IMR-90 (cell line): ENCODE measurements around the gene NCKIPSD. TPM values are rescaled to one million over a fixed set of nuclear protein-coding genes. Genes with fewer than 3 reads are reported as not detected.

Source experiments
- ATAC-seq: fragments of 200-7000 bp; cut with Tn5 transposase; 2 replicates; pipeline ENCODE4 v1.9.1; 2020; ENCODE audit warnings: low read depth, mild to moderate bottlenecking, moderate library complexity
- BruUV-seq: library from RNA; stranded (reverse); fragments of 400-500 nt; replicated peaks from 2 replicates; lab custom pipeline; 2021; lab: Mats Ljungman, UMichigan
- CTCF ChIA-PET: fragments of 300-600 bp; formaldehyde crosslinking; extraction: SDS; loops from one replicate; lab custom pipeline; 2021; ENCODE audit warnings: antibody characterized with exemption; lab: Yijun Ruan, JAX
- POLR2A ChIA-PET: fragments of 300-600 bp; sonication (Branson Sonifier 250); formaldehyde crosslinking; loops from one replicate; lab custom pipeline; 2022; ENCODE audit warnings: antibody characterized with exemption; ENCODE audit not compliant: unreplicated experiment; lab: Charles Lee
- DNase-seq: peaks from one replicate; pipeline ENCODE4 v3.0.0; 2013
- H2AFZ ChIP-seq: replicated peaks from 2 replicates; pipeline ENCODE3; 2013; ENCODE audit warnings: low read length, mild to moderate bottlenecking; ENCODE audit not compliant: poor library complexity
- H2AK5ac ChIP-seq: 2 replicates; pipeline ENCODE4 v1.6.1; 2013; ENCODE audit warnings: low read depth, low read length, inconsistent platforms
- H2AK9ac ChIP-seq: replicated peaks from 2 replicates; pipeline ENCODE3; 2013; ENCODE audit warnings: mild to moderate bottlenecking, low read depth, low read length, moderate library complexity; ENCODE audit not compliant: poor library complexity
- H2BK120ac ChIP-seq: 2 replicates; pipeline ENCODE4 v1.6.1; 2013; ENCODE audit warnings: low read depth, low read length, inconsistent platforms
- H2BK15ac ChIP-seq: 3 replicates; pipeline ENCODE4 v1.6.1; 2013; ENCODE audit warnings: low read depth, low read length, inconsistent platforms
- H2BK20ac ChIP-seq: 2 replicates; pipeline ENCODE4 v1.6.1; 2013; ENCODE audit warnings: low read depth, mild to moderate bottlenecking, inconsistent platforms, low read length, moderate library complexity
- H2BK5ac ChIP-seq: 2 replicates; pipeline ENCODE4 v1.6.1; 2013; ENCODE audit warnings: mild to moderate bottlenecking, low read depth, low read length, inconsistent platforms; ENCODE audit not compliant: poor library complexity, severe bottlenecking
- H3K14ac ChIP-seq: replicated peaks from 2 replicates; pipeline ENCODE4 v1.6.1; 2013; ENCODE audit warnings: low read depth, low read length, inconsistent platforms
- H3K18ac ChIP-seq: 2 replicates; pipeline ENCODE4 v1.6.1; 2013; ENCODE audit warnings: low read depth, low read length, control low read depth
- H3K23ac ChIP-seq: 2 replicates; pipeline ENCODE4 v1.6.1; 2013; ENCODE audit warnings: low read depth, low read length, inconsistent platforms
- H3K27ac ChIP-seq: 2 replicates; pipeline ENCODE4 v1.5.1; 2013; ENCODE audit warnings: mild to moderate bottlenecking, control low read depth, low read length; ENCODE audit not compliant: insufficient read depth
- H3K27me3 ChIP-seq: 2 replicates; pipeline ENCODE4 v1.6.1; 2013; ENCODE audit warnings: low read length; ENCODE audit not compliant: control insufficient read depth, insufficient read depth
- H3K36me3 ChIP-seq: 2 replicates; pipeline ENCODE4 v1.6.1; 2013; ENCODE audit warnings: low read length, mixed read lengths; ENCODE audit not compliant: control insufficient read depth, insufficient read depth
- H3K4ac ChIP-seq: 2 replicates; pipeline ENCODE4 v1.6.1; 2013; ENCODE audit warnings: low read depth, low read length, inconsistent platforms
- H3K4me1 ChIP-seq: 2 replicates; pipeline ENCODE4 v1.6.1; 2013; ENCODE audit warnings: low read length, mixed read lengths; ENCODE audit not compliant: control insufficient read depth, insufficient read depth
- H3K4me2 ChIP-seq: 2 replicates; pipeline ENCODE4 v1.6.1; 2013; ENCODE audit warnings: low read depth, mild to moderate bottlenecking, control low read depth, low read length, moderate library complexity
- H3K4me3 ChIP-seq: 2 replicates; pipeline ENCODE4 v1.5.1; 2013; ENCODE audit warnings: low read depth, mild to moderate bottlenecking, control low read depth, low read length, moderate library complexity; ENCODE audit not compliant: insufficient read depth
- H3K56ac ChIP-seq: 2 replicates; pipeline ENCODE4 v1.6.1; 2013; ENCODE audit warnings: low read length, inconsistent platforms; ENCODE audit not compliant: insufficient read depth; ENCODE audit errors: extremely low read depth
- H3K79me1 ChIP-seq, 2 experiments: 2 replicates each; pipeline ENCODE4 v1.6.1; 2013; ENCODE audit warnings: low read length in 2 of 2, inconsistent platforms in 1 of 2, low read depth in 1 of 2
- H3K9ac ChIP-seq: 2 replicates; pipeline ENCODE4 v1.6.1; 2013; ENCODE audit warnings: low read depth, low read length, control low read depth
- H3K9me1 ChIP-seq: 2 replicates; pipeline ENCODE4 v1.6.1; 2013; ENCODE audit warnings: low read length, inconsistent platforms; ENCODE audit not compliant: insufficient read depth
- H3K9me3 ChIP-seq: 2 replicates; pipeline ENCODE4 v1.6.1; 2013; ENCODE audit warnings: low read length; ENCODE audit not compliant: control insufficient read depth, insufficient read depth
- H4K20me1 ChIP-seq: 2 replicates; pipeline ENCODE4 v1.6.1; 2013; ENCODE audit warnings: low read length, inconsistent platforms; ENCODE audit not compliant: insufficient read depth
- H4K5ac ChIP-seq: 2 replicates; pipeline ENCODE4 v1.6.1; 2013; ENCODE audit warnings: mild to moderate bottlenecking, low read depth, low read length, control low read depth
- H4K8ac ChIP-seq, 2 experiments: 2 replicates each; pipeline ENCODE4 v1.6.1; 2013; ENCODE audit warnings: low read depth in 2 of 2, low read length in 2 of 2, control low read depth in 1 of 2, inconsistent platforms in 1 of 2
- H4K91ac ChIP-seq: 2 replicates; pipeline ENCODE4 v1.6.1; 2013; ENCODE audit warnings: low read depth, low read length, inconsistent platforms; ENCODE audit not compliant: insufficient read depth
- BHLHE40 ChIP-seq: fragments of 150-350 bp; IDR thresholded peaks from 2 replicates; pipeline ENCODE4 v1.6.1; 2016; ENCODE audit warnings: mild to moderate bottlenecking, low read depth, low read length
- CEBPB ChIP-seq: IDR thresholded peaks from 2 replicates; pipeline ENCODE4 v1.6.1; 2012; ENCODE audit warnings: low read depth, low read length, improper control_type of control experiment
- CHD1 ChIP-seq: IDR thresholded peaks from 2 replicates; pipeline ENCODE4 v1.6.1; 2012; ENCODE audit warnings: low read depth, low read length, improper control_type of control experiment
- FOS ChIP-seq: fragments of 150-350 bp; IDR thresholded peaks from 2 replicates; pipeline ENCODE4 v1.6.1; 2016; ENCODE audit warnings: low read depth, low read length
- MAFK ChIP-seq: IDR thresholded peaks from 2 replicates; pipeline ENCODE4 v1.6.1; 2012; ENCODE audit warnings: low read depth, low read length, improper control_type of control experiment
- MAZ ChIP-seq: IDR thresholded peaks from 2 replicates; pipeline ENCODE4 v1.6.1; 2012; ENCODE audit warnings: low read depth, mild to moderate bottlenecking, low read length, improper control_type of control experiment, moderate library complexity, borderline replicate concordance
- MXI1 ChIP-seq: IDR thresholded peaks from 2 replicates; pipeline ENCODE4 v1.6.1; 2012; ENCODE audit warnings: low read depth, mild to moderate bottlenecking, low read length, moderate library complexity, borderline replicate concordance
- NFE2L2 ChIP-seq: fragments of 150-350 bp; IDR thresholded peaks from 2 replicates; pipeline ENCODE4 v1.6.1; 2016; ENCODE audit warnings: low read depth, mild to moderate bottlenecking, low read length
- POLR2A ChIP-seq: IDR thresholded peaks from 2 replicates; pipeline ENCODE4 v1.6.1; 2012; ENCODE audit warnings: mild to moderate bottlenecking, low read depth, low read length
- RCOR1 ChIP-seq: IDR thresholded peaks from 2 replicates; pipeline ENCODE4 v1.6.1; 2012; ENCODE audit warnings: mild to moderate bottlenecking, low read length, improper control_type of control experiment; ENCODE audit not compliant: insufficient replicate concordance
- RFX5 ChIP-seq: IDR thresholded peaks from 2 replicates; pipeline ENCODE4 v1.8.0; 2012; ENCODE audit warnings: low read depth, mild to moderate bottlenecking, low read length, moderate library complexity
- SMC3 ChIP-seq: fragments of 150-350 bp; IDR thresholded peaks from 2 replicates; pipeline ENCODE4 v1.6.1; 2016; ENCODE audit warnings: low read depth, mild to moderate bottlenecking, antibody characterized with exemption, low read length, moderate library complexity
- WGBS, 2 experiments: methylation state at CpG; one replicate each; pipeline versions ENCODE4 v1.1.5 to v1.1.7; 2013; ENCODE audit warnings: missing lambda C conversion rate in 2 of 2; ENCODE audit not compliant: insufficient read length in 1 of 2; ENCODE audit errors: extremely low coverage in 2 of 2; 5-methylcytosine and 5-hydroxymethylcytosine counted together
- dilution Hi-C: fragments of 300-500 bp; cut with HindIII; formaldehyde crosslinking; loops from one replicate; pipeline ENCODE4 v1.14.3; 2018; ENCODE audit warnings: low sequenced_read_pairs; ENCODE audit not compliant: unreplicated experiment
- in situ Hi-C: fragments of 300-500 bp; cut with MboI; formaldehyde crosslinking; loops from 3 replicates; pipeline ENCODE4 v1.14.3; 2019; ENCODE audit warnings: low sequenced_read_pairs, inconsistent platforms, mixed read lengths
- intact Hi-C: fragments of 100-400 bp; cut with micrococcal nuclease; formaldehyde crosslinking; loops from 2 replicates; pipeline ENCODE4 v1.10.0; 2022
- polyA plus RNA-seq, 3 experiments: library from polyadenylated mRNA; depleted of rRNA; stranded (reverse); fragments of >200 nt; gene quantifications; 2 replicates each; pipeline ENCODE4 v1.2.3, GENCODE V29; 2012; ENCODE audit warnings: low replicate concordance in 1 of 3
- total RNA-seq: library from RNA; depleted of rRNA; stranded (reverse); fragments of >200 nt; gene quantifications from 2 replicates; pipeline ENCODE4 v1.2.3, GENCODE V29; 2012
- TF ChIP-seq, protein P1 (sequence below): conservative IDR thresholded peaks from 2 replicates; pipeline ENCODE4 v1.5.1; 2012; ENCODE audit warnings: mild to moderate bottlenecking, low read depth, low read length, improper control_type of control experiment
- TF ChIP-seq, protein P2 (sequence below): fragments of 150-350 bp; IDR thresholded peaks from 2 replicates; pipeline ENCODE4 v1.6.1; 2016; ENCODE audit warnings: low read depth, mild to moderate bottlenecking, low read length, moderate library complexity, borderline replicate concordance
- TF ChIP-seq, protein P3 (sequence below): fragments of 150-350 bp; IDR thresholded peaks from 2 replicates; pipeline ENCODE4 v1.6.1; 2017; ENCODE audit warnings: mild to moderate bottlenecking, antibody characterized with exemption, low read length, low read depth

The NCKIPSD gene
- total and polyA plus RNA-seq, 2 of the 4 experiments (the other 2 are of a cell fraction), result 21.0 to 38.3 TPM

DNA sequence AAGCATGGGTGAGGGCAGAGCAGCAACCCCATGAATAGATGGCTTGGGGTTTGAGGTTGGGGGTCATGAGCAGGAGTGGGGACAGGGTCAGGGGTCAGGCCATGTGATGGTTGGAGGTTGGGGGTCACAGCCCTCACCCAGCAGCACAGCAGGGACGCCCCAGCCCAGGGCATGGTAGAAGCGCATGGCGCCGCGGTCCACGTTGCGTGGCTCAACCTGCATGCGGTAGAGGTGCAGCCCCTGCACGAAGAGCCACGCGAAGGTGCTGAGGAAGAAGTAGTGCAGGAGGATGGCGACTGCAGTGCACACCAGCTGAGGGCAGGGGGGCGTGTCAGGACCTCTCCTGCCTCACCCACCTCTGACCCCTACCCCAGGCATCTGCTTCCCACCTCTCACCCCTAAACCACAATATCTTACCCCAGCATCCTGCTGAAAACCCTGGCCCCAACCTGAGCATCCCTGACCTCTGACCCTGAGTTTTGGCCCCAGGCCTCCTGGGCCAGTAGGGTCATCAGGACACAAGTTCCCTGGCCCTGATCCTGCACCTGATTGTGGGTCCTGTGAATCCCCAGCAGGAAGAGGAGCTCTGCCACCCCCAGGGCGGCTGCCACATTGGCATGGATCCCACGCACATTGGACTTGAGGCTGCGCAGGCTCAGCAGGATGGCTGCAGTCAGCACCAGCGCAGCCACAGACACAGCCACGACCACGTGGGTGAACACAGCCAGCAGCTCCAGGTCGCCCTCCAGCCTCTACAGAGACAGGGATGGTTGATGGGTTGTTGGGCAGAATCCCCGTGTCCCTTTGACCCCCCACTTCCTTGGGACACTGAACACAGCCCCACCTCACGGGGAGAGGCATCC, 40.6 kb downstream of the NCKIPSD start:
- ATAC-seq (no peak), DNase-seq (no peak)
- H2BK20ac ChIP-seq, result no peak overlapping the region
- no peak overlapping the region for H3K27ac ChIP-seq
- H3K4ac ChIP-seq, result no peak overlapping the region
- intact Hi-C loops (no loop called here), dilution Hi-C loops (no loop called here), in situ Hi-C loops (no loop called here)
- no peak overlapping the region for H2AK5ac ChIP-seq
- H2BK5ac ChIP-seq, result no peak overlapping the region
- H3K4me1 ChIP-seq, result no peaks in the 10 kb centered on the region
- H2BK120ac ChIP-seq, result no peak overlapping the region
- no peak overlapping the region for H4K8ac ChIP-seq
- no peak overlapping the region for H3K23ac ChIP-seq
- peak overlapping the region; percentile 9 for H2AK9ac ChIP-seq
- ChIA-PET POLR2A (no interaction called here), CTCF (no interaction called here)
- no peak for TF ChIP-seq BHLHE40
- TF ChIP-seq NFE2L2, result no peak
- TF ChIP-seq MAFK, result no peak
- TF ChIP-seq, protein P1, sequence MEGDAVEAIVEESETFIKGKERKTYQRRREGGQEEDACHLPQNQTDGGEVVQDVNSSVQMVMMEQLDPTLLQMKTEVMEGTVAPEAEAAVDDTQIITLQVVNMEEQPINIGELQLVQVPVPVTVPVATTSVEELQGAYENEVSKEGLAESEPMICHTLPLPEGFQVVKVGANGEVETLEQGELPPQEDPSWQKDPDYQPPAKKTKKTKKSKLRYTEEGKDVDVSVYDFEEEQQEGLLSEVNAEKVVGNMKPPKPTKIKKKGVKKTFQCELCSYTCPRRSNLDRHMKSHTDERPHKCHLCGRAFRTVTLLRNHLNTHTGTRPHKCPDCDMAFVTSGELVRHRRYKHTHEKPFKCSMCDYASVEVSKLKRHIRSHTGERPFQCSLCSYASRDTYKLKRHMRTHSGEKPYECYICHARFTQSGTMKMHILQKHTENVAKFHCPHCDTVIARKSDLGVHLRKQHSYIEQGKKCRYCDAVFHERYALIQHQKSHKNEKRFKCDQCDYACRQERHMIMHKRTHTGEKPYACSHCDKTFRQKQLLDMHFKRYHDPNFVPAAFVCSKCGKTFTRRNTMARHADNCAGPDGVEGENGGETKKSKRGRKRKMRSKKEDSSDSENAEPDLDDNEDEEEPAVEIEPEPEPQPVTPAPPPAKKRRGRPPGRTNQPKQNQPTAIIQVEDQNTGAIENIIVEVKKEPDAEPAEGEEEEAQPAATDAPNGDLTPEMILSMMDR, result no peak
- no peak for TF ChIP-seq MAZ
- TF ChIP-seq CHD1, result no peak
- TF ChIP-seq MXI1, result no peak
- TF ChIP-seq RCOR1, result no peak
- no peak for TF ChIP-seq SMC3
- no peak for TF ChIP-seq RFX5
- TF ChIP-seq CEBPB, result no peak
- TF ChIP-seq, protein P2, sequence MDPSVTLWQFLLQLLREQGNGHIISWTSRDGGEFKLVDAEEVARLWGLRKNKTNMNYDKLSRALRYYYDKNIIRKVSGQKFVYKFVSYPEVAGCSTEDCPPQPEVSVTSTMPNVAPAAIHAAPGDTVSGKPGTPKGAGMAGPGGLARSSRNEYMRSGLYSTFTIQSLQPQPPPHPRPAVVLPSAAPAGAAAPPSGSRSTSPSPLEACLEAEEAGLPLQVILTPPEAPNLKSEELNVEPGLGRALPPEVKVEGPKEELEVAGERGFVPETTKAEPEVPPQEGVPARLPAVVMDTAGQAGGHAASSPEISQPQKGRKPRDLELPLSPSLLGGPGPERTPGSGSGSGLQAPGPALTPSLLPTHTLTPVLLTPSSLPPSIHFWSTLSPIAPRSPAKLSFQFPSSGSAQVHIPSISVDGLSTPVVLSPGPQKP, result no peak
- no peak for TF ChIP-seq FOS
- TF ChIP-seq POLR2A, result no peak
- TF ChIP-seq, protein P3, sequence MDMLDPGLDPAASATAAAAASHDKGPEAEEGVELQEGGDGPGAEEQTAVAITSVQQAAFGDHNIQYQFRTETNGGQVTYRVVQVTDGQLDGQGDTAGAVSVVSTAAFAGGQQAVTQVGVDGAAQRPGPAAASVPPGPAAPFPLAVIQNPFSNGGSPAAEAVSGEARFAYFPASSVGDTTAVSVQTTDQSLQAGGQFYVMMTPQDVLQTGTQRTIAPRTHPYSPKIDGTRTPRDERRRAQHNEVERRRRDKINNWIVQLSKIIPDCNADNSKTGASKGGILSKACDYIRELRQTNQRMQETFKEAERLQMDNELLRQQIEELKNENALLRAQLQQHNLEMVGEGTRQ, result no peak
- no peak overlapping the region for H4K5ac ChIP-seq
- H3K79me1 ChIP-seq, result no peaks in the 10 kb centered on the region
- H3K9me3 ChIP-seq, result no peaks in the 10 kb centered on the region
- no peaks in the 10 kb centered on the region for H3K36me3 ChIP-seq
- no peak overlapping the region for H3K56ac ChIP-seq
- no peak overlapping the region for H3K9ac ChIP-seq
- no peak overlapping the region for H3K18ac ChIP-seq
- no peaks in the 10 kb centered on the region; the same call in 1 of the 2 replicates for H4K20me1 ChIP-seq
- no peak overlapping the region for H2AFZ ChIP-seq
- no peak overlapping the region for H4K91ac ChIP-seq
- H3K27me3 ChIP-seq, result no peaks in the 10 kb centered on the region
- BruUV-seq, result no TSS peak
- no peak overlapping the region for H3K4me2 ChIP-seq
- no peak overlapping the region for H2BK15ac ChIP-seq
- H3K14ac ChIP-seq, result no peak overlapping the region
- no peak overlapping the region for H3K4me3 ChIP-seq
- 82% methylated on average over 16 of the region's 22 CpGs; no CpG with 5 or more reads in 1 of the 2 experiments for WGBS, 2 experiments
- no peaks in the 10 kb centered on the region for H3K9me1 ChIP-seq
